SU-DHL-6 (cell line): ENCODE data around the gene NKD1.

Experiments used
- H2AFZ ChIP-seq: fragments of 200-600 bp; sonication (generic); 2 replicates; pipeline ENCODE4 v1.6.1; 2014; ENCODE audit warnings: low read depth, mild to moderate bottlenecking, moderate library complexity, mixed read lengths, antibody characterized with exemption, low read length; ENCODE audit not compliant: severe bottlenecking
- H3F3A ChIP-seq: fragments of 200-600 bp; shearing (Covaris generic); 2 replicates; pipeline ENCODE4 v1.6.0; 2016; ENCODE audit warnings: antibody characterized with exemption, mild to moderate bottlenecking; ENCODE audit not compliant: insufficient read depth
- H3K27ac ChIP-seq: fragments of 200-600 bp; sonication (generic); 2 replicates; pipeline ENCODE4 v1.5.1; 2016; ENCODE audit warnings: low read depth, mild to moderate bottlenecking, low read length, moderate library complexity, mixed read lengths
- H3K27me3 ChIP-seq: fragments of 200-600 bp; sonication (generic), shearing (Covaris generic); 2 replicates; pipeline ENCODE4 v1.6.0; 2014; ENCODE audit warnings: mild to moderate bottlenecking, low read length
- H3K36me3 ChIP-seq: fragments of 200-600 bp; sonication (generic); 2 replicates; pipeline ENCODE4 v1.6.1; 2014; ENCODE audit warnings: mild to moderate bottlenecking, low read length, mixed read lengths
- H3K4me2 ChIP-seq: fragments of 300-600, 200-600 bp; shearing (Covaris generic), sonication (generic); 2 replicates; pipeline ENCODE4 v1.6.0; 2014; ENCODE audit warnings: low read length, low read depth, mild to moderate bottlenecking; ENCODE audit not compliant: poor library complexity, severe bottlenecking
- H3K4me3 ChIP-seq: fragments of 200-600 bp; sonication (generic); 2 replicates; pipeline ENCODE4 v1.5.1; 2014; ENCODE audit warnings: antibody characterized with exemption, low read length, mild to moderate bottlenecking, mixed read lengths; ENCODE audit not compliant: insufficient read depth, poor library complexity, severe bottlenecking
- H3K79me2 ChIP-seq: fragments of 200-600 bp; sonication (generic); 2 replicates; pipeline ENCODE4 v1.6.1; 2014; ENCODE audit warnings: mild to moderate bottlenecking, low read length, moderate library complexity; ENCODE audit not compliant: insufficient read depth
- H3K9ac ChIP-seq: fragments of 200-600 bp; sonication (generic); 2 replicates; pipeline ENCODE4 v1.7.0; 2014; ENCODE audit warnings: mild to moderate bottlenecking, low read length
- H3K9me2 ChIP-seq: fragments of 200-600 bp; sonication (generic); replicated peaks from 2 replicates; pipeline ENCODE4 v1.6.1; 2014; ENCODE audit warnings: low read length; ENCODE audit not compliant: insufficient read depth
- H3K9me3 ChIP-seq: fragments of 200-600 bp; sonication (generic); 2 replicates; pipeline ENCODE4 v1.6.1; 2014; ENCODE audit warnings: low read length, mixed read lengths; ENCODE audit not compliant: insufficient read depth
- H4K20me1 ChIP-seq: fragments of 200-600 bp; sonication (generic); 2 replicates; pipeline ENCODE4 v1.6.1; 2014; ENCODE audit warnings: low read depth, mild to moderate bottlenecking, antibody characterized with exemption, low read length, moderate library complexity, mixed read lengths
- EZH2phosphoT487 ChIP-seq: fragments of 200-600 bp; sonication (generic), shearing (Covaris generic); conservative IDR thresholded peaks from 2 replicates; pipeline ENCODE4 v1.6.1; 2018; ENCODE audit warnings: mild to moderate bottlenecking, antibody characterized with exemption, low read length, moderate library complexity, mixed read lengths
- TF ChIP-seq, protein P1 (sequence below): fragments of 200-600 bp; sonication (generic); IDR thresholded peaks from one replicate; pipeline ENCODE4 v1.5.1; 2017; ENCODE audit warnings: antibody characterized with exemption, mild to moderate bottlenecking, low read length, moderate library complexity; ENCODE audit not compliant: insufficient read depth, poor library complexity, severe bottlenecking

NKD1 gene

DNA sequence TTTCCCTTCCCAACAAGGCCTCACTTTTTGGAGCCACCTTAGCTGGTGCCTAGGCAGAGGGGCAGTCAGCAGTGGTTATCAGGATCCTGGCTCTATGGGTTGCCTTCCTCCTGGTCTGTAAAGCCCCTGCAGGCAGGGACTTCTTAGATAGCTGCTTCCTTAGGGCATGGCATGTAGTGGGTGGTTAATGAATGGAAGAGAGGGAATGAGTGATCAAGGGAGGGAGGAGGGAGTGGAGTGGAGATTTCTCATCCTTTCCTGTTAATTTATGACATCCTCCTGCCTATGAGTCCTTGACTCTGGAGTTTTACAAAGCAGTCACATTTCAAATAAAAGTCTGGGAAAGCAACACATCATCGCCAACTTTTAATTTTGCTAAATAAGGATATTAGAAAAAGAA is 92.2 kb downstream of the NKD1 start:
- H3K9me3 ChIP-seq, result no peaks in the 10 kb centered on the region
- H3K9ac ChIP-seq, result no peak overlapping the region
- no peak overlapping the region for H3K27ac ChIP-seq
- no peak overlapping the region for H2AFZ ChIP-seq
- H3F3A ChIP-seq, result no peaks in the 10 kb centered on the region
- TF ChIP-seq EZH2phosphoT487, result no peak
- TF ChIP-seq, protein P1, sequence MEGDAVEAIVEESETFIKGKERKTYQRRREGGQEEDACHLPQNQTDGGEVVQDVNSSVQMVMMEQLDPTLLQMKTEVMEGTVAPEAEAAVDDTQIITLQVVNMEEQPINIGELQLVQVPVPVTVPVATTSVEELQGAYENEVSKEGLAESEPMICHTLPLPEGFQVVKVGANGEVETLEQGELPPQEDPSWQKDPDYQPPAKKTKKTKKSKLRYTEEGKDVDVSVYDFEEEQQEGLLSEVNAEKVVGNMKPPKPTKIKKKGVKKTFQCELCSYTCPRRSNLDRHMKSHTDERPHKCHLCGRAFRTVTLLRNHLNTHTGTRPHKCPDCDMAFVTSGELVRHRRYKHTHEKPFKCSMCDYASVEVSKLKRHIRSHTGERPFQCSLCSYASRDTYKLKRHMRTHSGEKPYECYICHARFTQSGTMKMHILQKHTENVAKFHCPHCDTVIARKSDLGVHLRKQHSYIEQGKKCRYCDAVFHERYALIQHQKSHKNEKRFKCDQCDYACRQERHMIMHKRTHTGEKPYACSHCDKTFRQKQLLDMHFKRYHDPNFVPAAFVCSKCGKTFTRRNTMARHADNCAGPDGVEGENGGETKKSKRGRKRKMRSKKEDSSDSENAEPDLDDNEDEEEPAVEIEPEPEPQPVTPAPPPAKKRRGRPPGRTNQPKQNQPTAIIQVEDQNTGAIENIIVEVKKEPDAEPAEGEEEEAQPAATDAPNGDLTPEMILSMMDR, result no peak
- H3K79me2 ChIP-seq, result no peaks in the 10 kb centered on the region
- no peaks in the 10 kb centered on the region for H3K36me3 ChIP-seq
- H3K9me2 ChIP-seq, result no peaks in the 10 kb centered on the region
- H3K4me3 ChIP-seq, result no peak overlapping the region
- no peaks in the 10 kb centered on the region for H3K27me3 ChIP-seq
- H4K20me1 ChIP-seq, result no peaks in the 10 kb centered on the region
- no peak overlapping the region for H3K4me2 ChIP-seq

DNA sequence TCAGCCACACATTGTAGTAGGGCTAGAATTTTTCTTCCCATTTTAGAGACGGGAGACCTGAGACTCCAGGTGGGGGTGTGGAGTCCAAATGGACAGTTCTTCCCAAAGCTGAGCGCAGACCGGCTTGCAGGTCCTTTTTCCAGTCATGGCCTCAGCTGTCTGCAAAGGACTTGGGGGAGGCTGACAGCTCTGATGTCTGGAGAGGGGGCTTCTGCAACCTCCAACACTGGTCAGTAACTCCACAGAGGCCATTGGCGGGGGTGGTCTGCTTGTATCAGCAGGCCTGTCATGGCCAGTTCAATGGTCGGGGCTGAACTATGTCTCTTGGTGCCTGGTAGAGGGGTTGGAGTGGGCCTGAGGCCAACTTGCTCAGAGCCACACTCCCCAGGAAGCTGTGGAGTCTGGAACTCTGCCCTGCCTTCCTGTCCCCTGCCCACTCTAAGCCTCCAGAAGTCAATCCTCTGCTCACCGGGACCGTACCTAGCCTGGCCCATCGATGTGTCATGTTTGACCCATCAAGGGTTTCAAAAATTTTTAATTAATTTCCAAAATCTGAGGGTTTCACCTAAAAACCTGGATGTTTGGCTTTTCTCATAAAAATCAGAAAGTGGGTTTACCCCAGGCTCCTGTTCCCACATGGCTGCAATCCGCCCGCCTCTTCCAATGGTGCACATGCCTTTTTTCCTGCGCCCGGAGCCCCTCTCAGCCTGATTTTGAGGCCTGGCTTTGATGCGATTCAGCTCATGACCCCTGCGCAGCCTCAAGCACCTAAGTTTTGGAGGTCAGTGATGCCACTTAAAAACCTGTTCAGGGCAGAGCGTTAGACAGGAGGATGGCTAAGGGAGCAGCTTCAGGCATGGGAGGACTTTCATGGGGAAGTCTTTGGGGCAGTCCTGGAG is 93.0 kb downstream of the NKD1 start:
- no peaks in the 10 kb centered on the region for H3K9me2 ChIP-seq
- no peak overlapping the region for H3K4me2 ChIP-seq
- H2AFZ ChIP-seq, result no peak overlapping the region
- no peaks in the 10 kb centered on the region for H3F3A ChIP-seq
- no peak overlapping the region for H3K27ac ChIP-seq
- H4K20me1 ChIP-seq, result no peaks in the 10 kb centered on the region
- no peaks in the 10 kb centered on the region for H3K79me2 ChIP-seq
- H3K9me3 ChIP-seq, result no peaks in the 10 kb centered on the region
- H3K9ac ChIP-seq, result no peak overlapping the region
- TF ChIP-seq, protein P1, result no peak
- no peak for TF ChIP-seq EZH2phosphoT487
- H3K27me3 ChIP-seq, result no peaks in the 10 kb centered on the region
- no peak overlapping the region for H3K4me3 ChIP-seq
- no peaks in the 10 kb centered on the region for H3K36me3 ChIP-seq

DNA sequence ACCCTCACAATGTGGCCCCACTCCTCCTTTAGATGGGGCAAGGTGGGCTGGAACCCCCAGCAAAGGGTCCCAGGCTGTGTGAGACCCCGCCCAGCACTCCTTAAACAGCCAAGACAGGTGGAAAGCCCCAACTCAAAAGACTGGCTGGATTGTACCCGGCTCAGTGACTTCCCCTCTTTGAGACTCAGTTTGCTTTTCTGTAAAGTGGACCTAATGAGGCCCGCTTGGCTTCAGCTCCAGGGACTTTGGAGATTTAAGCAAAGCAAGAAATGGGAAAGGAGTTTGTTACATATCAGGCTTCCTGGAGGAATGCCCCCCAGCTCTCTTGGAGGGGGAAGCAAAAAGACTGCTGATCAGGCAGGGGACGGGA is 93.6 kb downstream of the NKD1 start:
- Histone ChIP-seq H3K9me3 (no peaks in the 10 kb centered on the region), H4K20me1 (no peaks in the 10 kb centered on the region), H3K79me2 (no peaks in the 10 kb centered on the region), H3K4me3 (no peak overlapping the region), H3K36me3 (no peaks in the 10 kb centered on the region), H3K27me3 (no peaks in the 10 kb centered on the region), H3K9ac (no peak overlapping the region), H3K27ac (no peak overlapping the region), H3K4me2 (no peak overlapping the region), H3F3A (no peaks in the 10 kb centered on the region), H3K9me2 (no peaks in the 10 kb centered on the region), H2AFZ (no peak overlapping the region)
- no peak for TF ChIP-seq EZH2phosphoT487
- TF ChIP-seq, protein P1, result no peak
